ENCODE data around the gene CALB2.

- TF ChIP-seq CTCF (conservative IDR thresholded peaks at IDR 0.05; ENCODE audit: low read length) = no peak
- TF ChIP-seq EZH2phosphoT487 (IDR thresholded peaks at IDR 0.05; ENCODE audit: borderline replicate concordance, low read depth, low read length) = no peak
These were observed 7.5 kb upstream of the CALB2 start for GRCh38 chr16:71350821-71351557.
